ENCODE measurements around the gene EPG5.

Gene EPG5

DNA sequence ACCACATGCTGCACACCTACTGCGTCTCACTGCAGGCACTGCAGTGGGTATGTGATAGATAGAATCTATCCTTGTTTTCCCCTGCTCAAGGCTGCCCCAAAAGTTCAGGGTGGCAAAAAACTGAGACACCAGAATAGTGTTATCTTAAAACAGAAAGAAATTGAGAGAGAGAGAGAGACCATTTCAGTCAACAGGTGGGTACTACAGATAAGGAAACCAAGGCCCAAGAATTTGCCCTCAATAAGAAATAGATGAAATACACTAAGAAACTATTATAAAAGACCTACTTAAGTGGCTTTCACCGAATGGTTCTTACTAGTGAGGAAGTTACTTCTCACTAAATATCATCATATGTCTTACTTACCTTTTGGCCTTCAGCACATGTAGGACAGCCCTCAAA lies 27.9 kb downstream of the EPG5 start:
- H2BK12ac ChIP-seq (ENCODE audit: low read length): no peak overlapping the region
- no peak overlapping the region for H3K4me3 ChIP-seq (ENCODE audit: low read length in 2 of 2)
- no peak overlapping the region for H3K9ac ChIP-seq (ENCODE audit: low read depth, low read length, poor library complexity)
- no peaks in the 10 kb centered on the region for H3K4me1 ChIP-seq (ENCODE audit: control insufficient read depth in 2 of 2, insufficient read depth in 1 of 2, low read depth in 1 of 2, low read length in 2 of 2)
- H2AFZ ChIP-seq (ENCODE audit: low read length): no peak overlapping the region
- H3K27ac ChIP-seq (replicated peaks; ENCODE audit: low read length): no peak overlapping the region
- DNase-seq (ENCODE audit: low spot score): no peak
- H3K9me3 ChIP-seq (replicated peaks in 1 of 2; ENCODE audit: control insufficient read depth in 2 of 2, insufficient read depth in 1 of 2, low read depth in 1 of 2, low read length in 2 of 2): peaks cover 0 to 1% of the 10 kb centered on the region in 2 donors
- no peak overlapping the region for H3K4ac ChIP-seq (ENCODE audit: low read length)
- H2BK5ac ChIP-seq (ENCODE audit: low read length): no peak overlapping the region
- H3K36me3 ChIP-seq (replicated peaks in 1 of 2; ENCODE audit: control insufficient read depth in 2 of 2, insufficient read depth in 2 of 2, low read length in 2 of 2): peaks cover 15 to 77% of the 10 kb centered on the region in 2 donors
- no peak overlapping the region for H3K14ac ChIP-seq (ENCODE audit: low read length)
- H4K91ac ChIP-seq (ENCODE audit: low read depth, low read length, poor library complexity): no peak overlapping the region
- H3K4me2 ChIP-seq (ENCODE audit: insufficient read depth, low read length, poor library complexity, severe bottlenecking): no peak overlapping the region
- H3K18ac ChIP-seq (ENCODE audit: low read length): no peak overlapping the region
- H3K27me3 ChIP-seq (ENCODE audit: control insufficient read depth in 3 of 3, insufficient read depth in 3 of 3, low read depth in 1 of 3, low read length in 3 of 3): no peaks in the 10 kb centered on the region
- no peak overlapping the region for H2AK5ac ChIP-seq (ENCODE audit: low read depth, low read length)
- H2BK15ac ChIP-seq (ENCODE audit: low read length): no peak overlapping the region
- H3K79me1 ChIP-seq (ENCODE audit: low read depth, low read length): no peaks in the 10 kb centered on the region
- H2BK120ac ChIP-seq (ENCODE audit: low read depth, low read length): no peak overlapping the region
- no CpG with 5 or more reads among the region's 2 CpGs for WGBS, 2 donors (ENCODE audit: extremely low coverage in 2 of 2, insufficient read length in 2 of 2, insufficient replicate concordance in 1 of 2)
- no peak overlapping the region for H3K23ac ChIP-seq (ENCODE audit: low read depth, low read length, poor library complexity)
- H4K8ac ChIP-seq (ENCODE audit: low read depth, low read length): no peak overlapping the region

- no peak overlapping the region for H2BK12ac ChIP-seq (ENCODE audit: low read length)
- peaks cover 15 to 71% of the 10 kb centered on the region in 2 donors for H3K36me3 ChIP-seq (replicated peaks in 1 of 2; ENCODE audit: control insufficient read depth in 2 of 2, insufficient read depth in 2 of 2, low read length in 2 of 2)
These were observed 28.6 kb downstream of the EPG5 start for GRCh38 chr18:45938488-45938935.

GRCh38 chr18:45935591-45936335 lies 31.4 kb downstream of the EPG5 start:
- no peaks in the 10 kb centered on the region for H3K79me1 ChIP-seq (ENCODE audit: low read depth, low read length)
- H3K4me3 ChIP-seq (ENCODE audit: low read length in 2 of 2): peak overlapping the region in 1 of 2 donors; percentile 64
- H4K91ac ChIP-seq (ENCODE audit: low read depth, low read length, poor library complexity): no peak overlapping the region
- no peak overlapping the region for H2BK120ac ChIP-seq (ENCODE audit: low read depth, low read length)
- H3K4ac ChIP-seq (ENCODE audit: low read length): no peak overlapping the region
- H2BK15ac ChIP-seq (ENCODE audit: low read length): no peak overlapping the region
- H3K9ac ChIP-seq (ENCODE audit: low read depth, low read length, poor library complexity): no peak overlapping the region
- H2AK5ac ChIP-seq (ENCODE audit: low read depth, low read length): no peak overlapping the region
- H3K36me3 ChIP-seq (replicated peaks in 1 of 2; ENCODE audit: control insufficient read depth in 2 of 2, insufficient read depth in 2 of 2, low read length in 2 of 2): peaks cover 11 to 58% of the 10 kb centered on the region in 2 donors
- H3K27ac ChIP-seq (replicated peaks; ENCODE audit: low read length): no peak overlapping the region
- no CpG with 5 or more reads among the region's 3 CpGs for WGBS, 2 donors (ENCODE audit: extremely low coverage in 2 of 2, insufficient read length in 2 of 2, insufficient replicate concordance in 1 of 2)
- no peak overlapping the region for H4K8ac ChIP-seq (ENCODE audit: low read depth, low read length)
- no peak overlapping the region for H2BK12ac ChIP-seq (ENCODE audit: low read length)
- no peak overlapping the region for H3K23ac ChIP-seq (ENCODE audit: low read depth, low read length, poor library complexity)
- no peaks in the 10 kb centered on the region for H3K9me3 ChIP-seq (replicated peaks in 1 of 2; ENCODE audit: control insufficient read depth in 2 of 2, insufficient read depth in 1 of 2, low read depth in 1 of 2, low read length in 2 of 2)
- H3K14ac ChIP-seq (ENCODE audit: low read length): no peak overlapping the region
- H2AFZ ChIP-seq (ENCODE audit: low read length): no peak overlapping the region
- no peak overlapping the region for H2BK5ac ChIP-seq (ENCODE audit: low read length)
- no peak overlapping the region for H3K4me2 ChIP-seq (ENCODE audit: insufficient read depth, low read length, poor library complexity, severe bottlenecking)
- H3K18ac ChIP-seq (ENCODE audit: low read length): no peak overlapping the region
- H3K27me3 ChIP-seq (ENCODE audit: control insufficient read depth in 3 of 3, insufficient read depth in 3 of 3, low read depth in 1 of 3, low read length in 3 of 3): no peaks in the 10 kb centered on the region
- DNase-seq (ENCODE audit: low spot score): no peak
- H3K4me1 ChIP-seq (ENCODE audit: control insufficient read depth in 2 of 2, insufficient read depth in 1 of 2, low read depth in 1 of 2, low read length in 2 of 2): no peaks in the 10 kb centered on the region

More at GRCh38 chr18:45938488-45938935, 28.6 kb downstream of the EPG5 start:
- Histone ChIP-seq H2AK5ac (ENCODE audit: low read depth, low read length) (no peak overlapping the region), H4K91ac (ENCODE audit: low read depth, low read length, poor library complexity) (no peak overlapping the region), H3K4me1 (ENCODE audit: control insufficient read depth in 2 of 2, insufficient read depth in 1 of 2, low read depth in 1 of 2, low read length in 2 of 2) (no peaks in the 10 kb centered on the region), H3K23ac (ENCODE audit: low read depth, low read length, poor library complexity) (no peak overlapping the region), H4K8ac (ENCODE audit: low read depth, low read length) (no peak overlapping the region), H3K27ac (replicated peaks; ENCODE audit: low read length) (no peak overlapping the region), H3K4me3 (ENCODE audit: low read length in 2 of 2) (peak overlapping the region in 1 of 2 donors; percentile 65), H3K79me1 (ENCODE audit: low read depth, low read length) (no peaks in the 10 kb centered on the region), H3K4ac (ENCODE audit: low read length) (no peak overlapping the region), H3K4me2 (ENCODE audit: insufficient read depth, low read length, poor library complexity, severe bottlenecking) (no peak overlapping the region), H3K27me3 (ENCODE audit: control insufficient read depth in 3 of 3, insufficient read depth in 3 of 3, low read depth in 1 of 3, low read length in 3 of 3) (no peaks in the 10 kb centered on the region), H3K18ac (ENCODE audit: low read length) (no peak overlapping the region), H2AFZ (ENCODE audit: low read length) (no peak overlapping the region), H3K14ac (ENCODE audit: low read length) (no peak overlapping the region), H3K9me3 (replicated peaks in 1 of 2; ENCODE audit: control insufficient read depth in 2 of 2, insufficient read depth in 1 of 2, low read depth in 1 of 2, low read length in 2 of 2) (peaks cover 0 to 1% of the 10 kb centered on the region in 2 donors), H3K9ac (ENCODE audit: low read depth, low read length, poor library complexity) (no peak overlapping the region), H2BK5ac (ENCODE audit: low read length) (no peak overlapping the region), H2BK120ac (ENCODE audit: low read depth, low read length) (no peak overlapping the region), H2BK15ac (ENCODE audit: low read length) (no peak overlapping the region)
- no peak for DNase-seq (ENCODE audit: low spot score)
- WGBS, 2 donors (ENCODE audit: extremely low coverage in 2 of 2, insufficient read length in 2 of 2, insufficient replicate concordance in 1 of 2): no CpG with 5 or more reads among the region's 2 CpGs

GRCh38 chr18:45932708-45933107 lies 34.4 kb downstream of the EPG5 start:
- Histone ChIP-seq H3K18ac (ENCODE audit: low read length) (no peak overlapping the region), H3K4me1 (ENCODE audit: control insufficient read depth in 2 of 2, insufficient read depth in 1 of 2, low read depth in 1 of 2, low read length in 2 of 2) (no peaks in the 10 kb centered on the region), H2BK5ac (ENCODE audit: low read length) (no peak overlapping the region), H3K27ac (replicated peaks; ENCODE audit: low read length) (no peak overlapping the region), H3K36me3 (replicated peaks in 1 of 2; ENCODE audit: control insufficient read depth in 2 of 2, insufficient read depth in 2 of 2, low read length in 2 of 2) (peaks cover 4 to 57% of the 10 kb centered on the region in 2 donors), H2BK15ac (ENCODE audit: low read length) (no peak overlapping the region), H3K9ac (ENCODE audit: low read depth, low read length, poor library complexity) (no peak overlapping the region), H3K4me2 (ENCODE audit: insufficient read depth, low read length, poor library complexity, severe bottlenecking) (no peak overlapping the region), H3K14ac (ENCODE audit: low read length) (no peak overlapping the region), H3K4me3 (ENCODE audit: low read length in 2 of 2) (no peak overlapping the region), H2BK120ac (ENCODE audit: low read depth, low read length) (no peak overlapping the region), H3K4ac (ENCODE audit: low read length) (no peak overlapping the region), H2AK5ac (ENCODE audit: low read depth, low read length) (no peak overlapping the region), H2BK12ac (ENCODE audit: low read length) (no peak overlapping the region), H3K9me3 (replicated peaks in 1 of 2; ENCODE audit: control insufficient read depth in 2 of 2, insufficient read depth in 1 of 2, low read depth in 1 of 2, low read length in 2 of 2) (no peaks in the 10 kb centered on the region), H3K79me1 (ENCODE audit: low read depth, low read length) (no peaks in the 10 kb centered on the region), H3K23ac (ENCODE audit: low read depth, low read length, poor library complexity) (no peak overlapping the region), H2AFZ (ENCODE audit: low read length) (no peak overlapping the region), H3K27me3 (ENCODE audit: control insufficient read depth in 3 of 3, insufficient read depth in 3 of 3, low read depth in 1 of 3, low read length in 3 of 3) (no peaks in the 10 kb centered on the region), H4K91ac (ENCODE audit: low read depth, low read length, poor library complexity) (no peak overlapping the region), H4K8ac (ENCODE audit: low read depth, low read length) (no peak overlapping the region)
- no peak for DNase-seq (ENCODE audit: low spot score)
- WGBS, 2 donors (ENCODE audit: extremely low coverage in 2 of 2, insufficient read length in 2 of 2, insufficient replicate concordance in 1 of 2): no CpG with 5 or more reads among the region's 3 CpGs
